HT1080 (cell line): Measurements from ENCODE around the gene KRT4. TPM values are rescaled to one million over a fixed set of nuclear protein-coding genes. Genes with fewer than 3 reads are reported as not detected.
A peak's percentile ranks its signal among the peaks of the same experiment; 100 is the strongest.
"Not testable (repeated sequence)": the region's sequence is repeated elsewhere in the genome, so short reads cannot be mapped to it uniquely, and the experiment has no call there.

Experiments
- DNase-seq: peaks from one replicate; pipeline ENCODE4 v3.0.0-alpha.2; 2015; ENCODE audit warnings: low read depth
- polyA plus RNA-seq, 2 experiments: library from polyadenylated mRNA; depleted of rRNA; stranded (reverse); fragments of >200 nt; gene quantifications; 2 replicates each; pipeline ENCODE4 v1.2.3, GENCODE V29; 2015
- total RNA-seq: library from RNA; depleted of rRNA; stranded (reverse); fragments of >200 nt; shearing (Covaris generic); gene quantifications from 2 replicates; pipeline ENCODE4 v1.2.3, GENCODE V29; 2014; rRNA removed

The KRT4 gene
- total RNA-seq = not detected in 2 replicates
- polyA plus RNA-seq (2015; cell fraction: cytosol; rRNA removed) = not detected in 2 replicates
- polyA plus RNA-seq (2015; cell fraction: nucleus; rRNA removed) = 0.23 and 0.25 TPM in 2 replicates

DNA sequence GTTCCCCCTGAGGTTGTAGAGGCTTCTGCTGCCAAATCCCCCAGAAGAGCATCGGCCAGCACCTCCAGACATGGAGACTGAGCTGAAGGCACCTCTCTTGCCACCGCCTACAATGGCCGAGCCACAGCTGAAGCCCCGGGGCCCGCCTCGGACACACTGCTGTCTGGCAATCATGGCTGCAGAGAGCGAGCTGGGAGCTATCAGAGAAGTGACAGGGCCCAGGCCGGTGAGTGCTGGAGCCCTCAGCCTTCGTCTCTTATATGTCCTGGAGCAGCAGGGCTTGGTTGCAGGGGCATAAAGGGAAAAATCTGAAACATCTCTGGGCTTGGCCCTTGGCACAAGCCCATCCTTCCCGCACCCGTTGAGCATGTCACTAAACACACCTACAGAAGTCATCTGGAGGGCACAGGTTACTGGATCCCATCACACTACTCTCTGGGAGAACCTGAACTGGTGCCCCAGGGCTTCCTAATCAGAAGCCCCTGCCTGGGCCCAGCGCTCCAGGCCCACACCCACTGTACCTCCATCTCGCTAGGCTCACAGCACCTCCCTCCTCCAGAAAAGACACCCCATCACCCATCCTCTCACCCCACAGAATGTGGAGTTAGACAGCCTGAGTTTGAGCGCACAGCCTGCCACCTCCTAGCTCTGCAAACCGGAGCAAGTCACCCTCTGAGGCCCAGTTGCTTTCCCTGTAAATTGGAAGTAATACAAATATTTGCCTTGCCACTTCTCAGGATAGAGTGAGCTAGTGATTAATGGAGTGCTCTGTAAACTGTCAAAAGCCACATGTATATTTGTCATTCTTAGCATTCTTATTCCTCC lies at the start of gene KRT4:
Gene KRT4, minus strand, starts transcription at position 232 of the 825 bp plus-strand sequence. Its CDS starts 58 bp downstream, at position 174.
- no peak for DNase-seq

DNA sequence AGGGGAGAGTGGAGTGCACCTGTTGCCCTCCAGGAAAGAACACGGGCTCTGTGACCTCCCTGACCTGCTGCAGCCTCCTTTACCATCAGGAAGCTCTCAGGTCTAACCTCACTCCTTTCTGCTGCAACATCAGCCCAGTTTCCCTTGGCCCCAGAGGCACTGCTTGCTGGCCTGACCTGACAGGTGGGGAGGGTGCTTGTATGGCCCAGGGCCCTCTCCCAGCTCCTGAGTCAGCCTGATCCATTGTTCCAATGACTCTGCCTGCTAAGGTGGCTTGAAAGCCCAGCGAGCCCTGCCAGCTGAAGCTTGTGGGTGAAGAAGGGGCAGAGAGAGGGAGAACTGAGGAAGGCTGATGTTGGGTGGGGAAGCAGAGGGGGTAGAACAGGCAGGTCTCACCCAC lies 48.1 kb upstream of the KRT4 start:
- no peak for DNase-seq

- DNase-seq = no peak
Observed at GRCh38 chr12:52861511-52861910, 47.6 kb upstream of the KRT4 start.

- peak; percentile 44 for DNase-seq
Observed at GRCh38 chr12:52860102-52860823, 46.3 kb upstream of the KRT4 start.

DNA sequence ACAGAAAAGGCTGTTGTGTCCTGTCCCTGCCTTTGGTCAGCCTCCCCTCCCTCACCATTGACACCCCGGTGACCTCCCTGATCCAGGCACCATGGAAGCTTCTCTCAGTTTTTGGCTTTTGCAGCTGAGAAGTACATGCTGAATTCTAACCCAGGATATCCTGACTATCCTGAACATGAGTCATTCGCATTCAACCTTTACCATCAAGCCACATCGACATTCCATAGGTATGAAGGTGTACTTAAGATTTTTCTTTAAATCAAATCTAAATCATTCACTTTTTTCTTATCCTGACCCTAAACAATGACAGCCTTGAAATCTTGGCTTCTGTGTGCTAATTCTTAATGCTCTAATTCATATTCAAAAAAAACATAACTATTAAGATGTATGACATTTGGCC lies 43.6 kb upstream of the KRT4 start:
- DNase-seq = no peak

- DNase-seq = no peak
Observed at GRCh38 chr12:52856787-52857186, 42.9 kb upstream of the KRT4 start.

- not testable (repeated sequence) for DNase-seq
Observed at GRCh38 chr12:52856077-52856476, 42.2 kb upstream of the KRT4 start.

- DNase-seq = no peak
Observed at GRCh38 chr12:52851787-52852186, 37.9 kb upstream of the KRT4 start.

GRCh38 chr12:52850681-52851080 lies 36.8 kb upstream of the KRT4 start:
- DNase-seq = no peak

GRCh38 chr12:52849511-52849910 lies 35.6 kb upstream of the KRT4 start:
- DNase-seq = no peak

DNA sequence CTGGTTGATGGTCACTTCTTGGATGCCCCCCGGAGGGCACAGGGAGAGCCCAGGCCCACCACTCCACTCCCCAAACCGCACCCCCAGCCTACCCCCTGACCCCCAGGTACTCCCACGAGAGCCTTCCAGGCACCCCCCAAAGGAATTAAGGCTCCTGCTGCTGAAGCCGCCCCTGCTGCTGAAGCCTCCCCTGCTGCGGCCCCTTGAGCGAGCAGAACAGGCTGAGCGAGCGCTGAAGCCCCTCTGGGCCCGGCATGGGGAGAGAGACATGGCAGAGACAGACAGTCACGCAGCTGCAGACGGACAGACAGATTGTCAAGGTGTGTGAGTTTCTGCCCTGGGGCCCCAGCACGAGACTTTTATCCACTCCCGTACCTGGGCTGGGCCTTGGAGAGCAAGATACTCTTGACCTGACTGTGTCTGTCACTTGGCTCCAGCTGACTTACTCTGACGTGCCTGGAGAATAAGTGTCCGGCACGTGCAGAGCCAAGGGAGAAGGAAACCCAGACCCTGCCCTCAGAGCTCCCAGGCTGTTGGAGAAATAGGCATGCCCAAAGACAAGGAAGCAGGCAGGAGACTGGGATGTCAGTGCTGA lies 34.8 kb upstream of the KRT4 start, which contains the start of gene KRT78:
Gene KRT78, minus strand, starts transcription at position 334 of the 595 bp plus-strand sequence. Its CDS starts 64 bp downstream, at position 270.
- no peak for DNase-seq

- DNase-seq = peak; percentile 90
Observed at GRCh38 chr12:52847335-52848102, 33.6 kb upstream of the KRT4 start.

GRCh38 chr12:52846356-52846970 lies 32.5 kb upstream of the KRT4 start:
- DNase-seq = no peak

- no peak for DNase-seq
Observed at GRCh38 chr12:52845946-52846345, 32.0 kb upstream of the KRT4 start.

DNA sequence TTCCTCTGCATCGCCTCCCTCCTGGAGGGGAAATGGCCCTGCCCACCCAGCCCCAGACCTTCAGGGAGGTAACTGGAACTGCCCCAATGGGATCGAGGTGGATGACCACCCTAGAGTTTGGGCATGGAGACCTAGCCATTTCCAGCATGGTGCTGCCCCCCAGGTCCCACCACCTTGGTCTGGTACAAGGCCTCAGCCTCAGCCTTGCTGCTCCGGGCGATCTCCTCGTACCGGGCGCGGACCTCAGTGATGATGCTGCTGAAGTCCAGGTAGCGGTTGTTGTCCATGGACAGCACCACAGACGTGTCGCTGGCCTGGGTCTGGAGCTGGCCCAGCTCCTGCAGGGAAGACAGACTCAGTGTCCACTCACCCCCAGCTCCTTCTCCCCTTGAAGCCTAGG lies 30.5 kb upstream of the KRT4 start:
- DNase-seq = no peak

GRCh38 chr12:52839436-52840105 lies 25.7 kb upstream of the KRT4 start:
- no peak for DNase-seq

DNA sequence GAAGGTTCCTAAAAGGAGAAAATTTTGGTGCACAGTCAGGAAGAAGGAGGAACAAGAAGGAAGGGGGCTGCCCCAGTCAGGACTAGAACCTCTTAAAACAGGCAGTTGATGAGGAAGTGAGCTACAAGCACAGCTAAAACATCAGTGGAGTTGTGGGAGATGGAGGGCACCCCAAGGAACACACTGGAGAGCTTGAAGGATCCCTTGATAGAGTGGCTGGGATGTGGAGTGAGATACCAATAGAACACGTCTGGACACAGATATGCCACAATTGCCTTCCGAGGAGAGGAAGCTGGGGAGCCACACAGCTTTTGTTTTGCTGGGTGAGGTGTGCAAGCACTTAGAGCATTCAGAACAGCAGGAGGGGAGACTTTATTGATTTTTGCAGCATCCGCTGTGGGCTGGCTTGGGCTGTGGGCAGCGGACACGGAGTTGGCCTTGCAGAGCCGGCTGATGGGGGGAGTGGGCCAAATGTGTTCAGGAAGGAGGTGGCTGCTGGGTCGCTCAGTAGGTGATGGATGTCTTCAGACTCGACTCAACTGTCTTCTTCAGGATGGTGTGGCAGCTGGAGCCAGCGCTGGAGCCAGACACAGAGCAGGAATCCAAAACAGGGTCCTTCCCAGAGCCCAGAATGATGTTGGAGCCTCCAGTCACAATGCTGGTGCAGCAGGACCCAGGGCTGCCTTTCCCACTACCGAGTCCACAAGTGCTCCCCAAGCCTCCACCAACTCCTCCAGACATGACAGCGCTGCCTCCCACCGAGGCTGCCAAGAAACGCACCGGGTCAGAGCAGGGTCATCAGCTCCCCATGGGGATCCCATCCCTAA lies 24.9 kb upstream of the KRT4 start:
- no peak for DNase-seq

DNA sequence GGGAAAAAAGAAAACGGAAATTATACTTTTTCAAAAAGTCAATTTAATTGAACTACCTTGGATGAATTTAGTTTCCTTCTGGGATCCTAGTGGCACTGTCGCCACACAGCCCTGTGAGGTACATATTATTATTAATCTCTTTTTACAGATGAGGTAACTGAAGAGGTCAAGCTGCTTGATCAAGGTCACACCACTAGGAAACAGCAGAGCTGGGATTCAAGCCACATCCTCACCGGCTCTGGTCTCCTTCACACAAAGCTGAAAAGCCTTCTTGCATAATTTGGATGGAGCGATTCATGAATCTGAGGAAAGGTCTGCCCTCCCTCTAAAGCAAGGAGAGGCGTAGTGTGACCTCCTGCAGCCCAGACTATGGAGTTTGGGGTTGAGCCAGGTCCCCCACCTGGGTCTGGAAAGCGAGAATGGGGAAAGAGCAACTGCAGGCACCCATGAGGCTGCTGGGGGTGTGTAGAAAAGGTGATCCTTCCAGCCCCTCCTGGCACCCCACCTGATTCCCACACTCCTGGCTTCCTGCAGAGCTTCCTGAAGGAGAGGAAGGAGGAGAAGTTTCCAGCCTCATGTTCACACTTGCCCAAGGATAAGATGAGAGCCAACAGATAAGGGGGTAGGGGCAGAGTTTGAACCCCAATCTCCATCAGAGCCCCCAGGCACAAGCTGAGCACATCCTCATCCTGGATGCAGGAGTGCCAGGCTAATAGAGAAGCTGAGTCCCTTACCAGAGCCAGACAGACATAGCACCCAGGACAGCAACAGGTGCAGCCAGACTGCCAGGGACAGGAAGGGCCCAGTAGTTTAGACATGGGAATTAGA lies 24.1 kb upstream of the KRT4 start:
- DNase-seq = no peak
